PFSK-1 (cell line): Measurements from ENCODE around the gene CDK6.

Experiments
- FOXP2 ChIP-seq: optimal IDR thresholded peaks from 2 replicates; pipeline ENCODE3; 2011; ENCODE audit warnings: borderline replicate concordance, control low read depth, inconsistent platforms; ENCODE audit not compliant: insufficient read depth; ENCODE audit errors: extremely low read length, extremely low read depth
- POLR2AphosphoS5 ChIP-seq: IDR thresholded peaks from 2 replicates; pipeline ENCODE4 v1.6.1; 2012; ENCODE audit warnings: low read depth, mild to moderate bottlenecking, control low read depth, low read length, moderate library complexity
- REST ChIP-seq, 2 experiments: IDR thresholded peaks; 2 replicates each; pipeline versions ENCODE4 v1.6.1 to v1.8.0; 2011 to 2012; ENCODE audit warnings: low read depth in 2 of 2, low read length in 2 of 2, control low read depth in 1 of 2, inconsistent platforms in 1 of 2, mild to moderate bottlenecking in 1 of 2, moderate library complexity in 1 of 2; ENCODE audit not compliant: insufficient read depth in 1 of 2
- SIN3A ChIP-seq: IDR thresholded peaks from 2 replicates; pipeline ENCODE4 v1.6.1; 2012; ENCODE audit warnings: mild to moderate bottlenecking, low read length, moderate library complexity, borderline replicate concordance; ENCODE audit not compliant: insufficient read depth
- TAF1 ChIP-seq: IDR thresholded peaks from 2 replicates; pipeline ENCODE4 v1.6.1; 2012; ENCODE audit warnings: low read length, control low read depth, borderline replicate concordance; ENCODE audit not compliant: insufficient read depth

The CDK6 gene

DNA sequence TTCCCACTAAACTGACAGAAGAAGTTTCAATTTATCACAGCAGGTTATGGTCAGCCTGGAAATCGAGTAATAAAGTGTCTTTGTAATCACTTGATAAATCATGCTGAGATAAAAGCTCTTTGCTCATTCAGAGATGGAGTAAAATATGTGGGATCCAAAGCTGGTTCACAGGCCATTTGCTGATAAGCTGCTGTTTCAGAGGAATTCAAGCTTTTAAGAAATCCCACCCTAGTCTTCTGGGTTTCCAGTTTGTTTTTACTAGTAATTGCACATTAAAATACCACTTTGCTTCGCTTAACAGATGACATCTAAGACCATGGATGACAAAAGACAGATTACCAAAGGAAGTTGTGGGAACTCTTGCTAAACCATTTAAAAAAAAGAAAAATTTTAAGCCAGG, 37.4 kb upstream of the CDK6 start:
- TF ChIP-seq SIN3A (no peak), POLR2AphosphoS5 (no peak), FOXP2 (no peak), TAF1 (no peak), REST (IDR thresholded peaks at IDR 0.05; ENCODE audit: insufficient read depth in 1 of 2, low read depth in 2 of 2, low read length in 2 of 2) (no peak)

GRCh38 chr7:92872701-92873100, 36.3 kb upstream of the CDK6 start:
- TF ChIP-seq SIN3A (no peak), REST (IDR thresholded peaks at IDR 0.05; ENCODE audit: insufficient read depth in 1 of 2, low read depth in 2 of 2, low read length in 2 of 2) (no peak), TAF1 (no peak), POLR2AphosphoS5 (no peak), FOXP2 (no peak)

GRCh38 chr7:92868683-92869293, 32.4 kb upstream of the CDK6 start:
- TF ChIP-seq POLR2AphosphoS5, result no peak
- TF ChIP-seq REST (IDR thresholded peaks at IDR 0.05; ENCODE audit: insufficient read depth in 1 of 2, low read depth in 2 of 2, low read length in 2 of 2), result no peak
- no peak for TF ChIP-seq TAF1
- no peak for TF ChIP-seq FOXP2
- TF ChIP-seq SIN3A, result no peak

- no peak for TF ChIP-seq FOXP2
- TF ChIP-seq POLR2AphosphoS5, result no peak
- no peak for TF ChIP-seq REST (IDR thresholded peaks at IDR 0.05; ENCODE audit: insufficient read depth in 1 of 2, low read depth in 2 of 2, low read length in 2 of 2)
- TF ChIP-seq TAF1, result no peak
- no peak for TF ChIP-seq SIN3A
These were observed 20.1 kb upstream of the CDK6 start for GRCh38 chr7:92856436-92856835.
